Sigmoid colon (tissue), 7 donors: ENCODE data around the gene SLC9A1. TPM values are rescaled to one million over a fixed set of nuclear protein-coding genes. Genes with fewer than 3 reads are reported as not detected.

Experiments
- DNase-seq: peaks from one replicate; pipeline ENCODE4 v3.0.0-alpha.2; 2019
- H3K27ac ChIP-seq, 4 donors: fragments of 200-600 bp; sonication (generic); one replicate each; pipeline ENCODE4 v1.5.1; 2016 to 2019; ENCODE audit warnings: mild to moderate bottlenecking in 1 of 4
- H3K27me3 ChIP-seq, 3 donors: fragments of 200-600 bp; sonication (generic); one replicate each; pipeline ENCODE4 v1.5.1; 2019; ENCODE audit warnings: mild to moderate bottlenecking in 1 of 3
- H3K36me3 ChIP-seq, 4 donors: fragments of 200-600 bp; sonication (generic); one replicate each; pipeline ENCODE4 v1.5.1; 2016 to 2019
- H3K4me1 ChIP-seq, 4 donors: fragments of 200-600 bp; sonication (generic); one replicate each; pipeline ENCODE4 v1.5.1; 2017 to 2019
- H3K4me3 ChIP-seq, 4 donors: fragments of 200-600 bp; sonication (generic); one replicate each; pipeline ENCODE4 v1.5.1; 2017 to 2019; ENCODE audit warnings: mild to moderate bottlenecking in 2 of 4, moderate library complexity in 1 of 4
- H3K9me3 ChIP-seq, 4 donors: fragments of 200-600 bp in 3 of 4; sonication (generic) in 3 of 4; one replicate each; pipeline versions ENCODE4 v1.5.1 to v1.6.1; 2013 to 2019
- CTCF ChIP-seq, 4 experiments: fragments of 450-650 bp in 3 of 4; fragments of 200-600 bp in 1 of 4; IDR thresholded peaks; one replicate each; pipeline ENCODE4 v1.5.1; 2016 to 2019; ENCODE audit warnings: antibody characterized with exemption in 4 of 4, mild to moderate bottlenecking in 3 of 4, moderate library complexity in 2 of 4
- EP300 ChIP-seq, 4 donors: sonication (generic); formaldehyde crosslinking; IDR thresholded peaks; one replicate each; pipeline ENCODE4 v1.6.1; 2017; ENCODE audit warnings: antibody characterized with exemption in 4 of 4
- POLR2A ChIP-seq, 2 donors: fragments of 450-650 bp; IDR thresholded peaks; one replicate each; pipeline ENCODE4 v1.6.1; 2016; ENCODE audit warnings: antibody characterized with exemption in 2 of 2, mild to moderate bottlenecking in 2 of 2, moderate library complexity in 2 of 2
- POLR2AphosphoS5 ChIP-seq, 4 donors: sonication (generic); formaldehyde crosslinking; IDR thresholded peaks; one replicate each; pipeline ENCODE4 v1.6.1; 2017; ENCODE audit warnings: antibody characterized with exemption in 4 of 4
- WGBS, 2 donors: extraction: QIAGEN DNeasy Blood & Tissue Kit; methylation state at CpG; one replicate each; pipeline ENCODE4 v1.1.7; 2013; 5-methylcytosine and 5-hydroxymethylcytosine counted together
- intact Hi-C: fragments of 100-400 bp; cut with DNase I; formaldehyde crosslinking; loops from one replicate; pipeline ENCODE4 v1.15.1; 2023
- polyA plus RNA-seq, 3 donors: library from polyadenylated mRNA; stranded (reverse); fragments of 200-250 nt; gene quantifications; one replicate each; pipeline ENCODE4 v1.2.3, GENCODE V29; 2013
- total RNA-seq, 4 donors: library from RNA; depleted of rRNA; stranded (reverse); fragments of >200 nt; gene quantifications; one replicate each; pipeline ENCODE4 v1.1.0, GENCODE V29; 2016
- donor health status: healthy with polysubstance abuse.
- donor health status: Bipolar disorder and iron deficiency.
- donor health status: healthy.

Gene SLC9A1
- total and polyA plus RNA-seq, 7 donors = 6.0 to 64.4 (median 12.8) TPM

- no peaks in the 10 kb centered on the region for H3K9me3 ChIP-seq
- H3K27ac ChIP-seq = peak overlapping the region in 3 of 4 donors; percentile 34 to 48 (median 47)
- H3K4me3 ChIP-seq = no peak overlapping the region
- DNase-seq = no peak
- no peak for TF ChIP-seq EP300 (IDR thresholded peaks at IDR 0.05)
- 53 to 73% methylated on average over 11 of the region's 11 CpGs for WGBS, 2 donors
- H3K27me3 ChIP-seq = no peaks in the 10 kb centered on the region
- intact Hi-C loops = no loop called here
- no peaks in the 10 kb centered on the region for H3K36me3 ChIP-seq
- H3K4me1 ChIP-seq = peaks cover 0 to 83% (median 59%) of the 10 kb centered on the region in 4 donors
These were observed 17.3 kb downstream of the SLC9A1 start for GRCh38 chr1:27137544-27138075.

- Histone ChIP-seq H3K4me1 (peaks cover 0 to 78% (median 53%) of the 10 kb centered on the region in 4 donors), H3K9me3 (no peaks in the 10 kb centered on the region), H3K27me3 (no peaks in the 10 kb centered on the region), H3K27ac (peak overlapping the region in 3 of 4 donors; percentile 34 to 48 (median 47)), H3K36me3 (no peaks in the 10 kb centered on the region), H3K4me3 (no peak overlapping the region)
- WGBS, 2 donors = 48 to 77% methylated on average over 11 of the region's 11 CpGs
- TF ChIP-seq POLR2AphosphoS5 (IDR thresholded peaks at IDR 0.05) (no peak), CTCF (IDR thresholded peaks at IDR 0.05) (no peak), POLR2A (IDR thresholded peaks at IDR 0.05) (no peak), EP300 (IDR thresholded peaks at IDR 0.05) (no peak)
- intact Hi-C loops = no loop called here
- peak; percentile 76 for DNase-seq
These were observed 17.9 kb downstream of the SLC9A1 start for GRCh38 chr1:27136998-27137542.

GRCh38 chr1:27136236-27136551 lies 18.7 kb downstream of the SLC9A1 start:
- Histone ChIP-seq H3K4me3 (no peak overlapping the region), H3K27me3 (no peaks in the 10 kb centered on the region), H3K36me3 (no peaks in the 10 kb centered on the region), H3K27ac (peak overlapping the region in 3 of 4 donors; percentile 34 to 48 (median 47)), H3K9me3 (no peaks in the 10 kb centered on the region), H3K4me1 (peaks cover 0 to 69% (median 45%) of the 10 kb centered on the region in 4 donors)
- no peak for TF ChIP-seq CTCF (IDR thresholded peaks at IDR 0.05)
- TF ChIP-seq POLR2AphosphoS5 (IDR thresholded peaks at IDR 0.05) = no peak
- TF ChIP-seq POLR2A (IDR thresholded peaks at IDR 0.05) = no peak
- TF ChIP-seq EP300 (IDR thresholded peaks at IDR 0.05) = no peak
- WGBS, 2 donors = 68 to 77% methylated on average over 3 of the region's 3 CpGs
- DNase-seq = no peak
- intact Hi-C loops = no loop called here

GRCh38 chr1:27135541-27136235 lies 19.2 kb downstream of the SLC9A1 start:
- WGBS, 2 donors = 70 to 71% methylated on average over 5 of the region's 5 CpGs
- Histone ChIP-seq H3K4me1 (peaks cover 0 to 64% (median 41%) of the 10 kb centered on the region in 4 donors), H3K9me3 (no peaks in the 10 kb centered on the region), H3K4me3 (no peak overlapping the region), H3K27ac (peak overlapping the region in 3 of 4 donors; percentile 9 to 48 (median 34)), H3K27me3 (no peaks in the 10 kb centered on the region), H3K36me3 (no peaks in the 10 kb centered on the region)
- TF ChIP-seq CTCF (IDR thresholded peaks at IDR 0.05) (no peak), POLR2AphosphoS5 (IDR thresholded peaks at IDR 0.05) (no peak), EP300 (IDR thresholded peaks at IDR 0.05) (no peak), POLR2A (IDR thresholded peaks at IDR 0.05) (no peak)
- intact Hi-C loops = no loop called here
- no peak for DNase-seq

- no peak for TF ChIP-seq POLR2A (IDR thresholded peaks at IDR 0.05)
- no peak for TF ChIP-seq POLR2AphosphoS5 (IDR thresholded peaks at IDR 0.05)
- TF ChIP-seq CTCF (IDR thresholded peaks at IDR 0.05) = no peak
- TF ChIP-seq EP300 (IDR thresholded peaks at IDR 0.05) = no peak
- DNase-seq = no peak
- intact Hi-C loops = no loop called here
- Histone ChIP-seq H3K9me3 (no peaks in the 10 kb centered on the region), H3K27ac (peak overlapping the region in 2 of 4 donors; percentile 16 to 32), H3K27me3 (no peaks in the 10 kb centered on the region), H3K4me1 (peaks cover 0 to 47% (median 35%) of the 10 kb centered on the region in 4 donors), H3K36me3 (no peaks in the 10 kb centered on the region), H3K4me3 (no peak overlapping the region)
- WGBS, 2 donors = 82 to 83% methylated on average over 6 of the region's 6 CpGs
These were observed 20.9 kb downstream of the SLC9A1 start for GRCh38 chr1:27133991-27134390.
